Activated CD8-positive, alpha-beta memory T cell treated with anti-CD3 and anti-CD28 coated beads for 24 hours (primary cell): ENCODE data around the gene HCN2.
A peak's percentile ranks its signal among the peaks of the same experiment; 100 is the strongest.
"Not testable (repeated sequence)": the region's sequence is repeated elsewhere in the genome, so short reads cannot be mapped to it uniquely, and the experiment has no call there.

Experiments used
- DNase-seq: peaks from one replicate; pipeline ENCODE4 v3.0.0-alpha.2; 2020

Gene HCN2

GRCh38 chr19:588093-588740, 1.5 kb upstream of the HCN2 start:
- peak; percentile 83 for DNase-seq

- no peak for DNase-seq
Observed at GRCh38 chr19:588741-589692, 664 bp upstream of the HCN2 start.

- DNase-seq, result no peak
Observed at GRCh38 chr19:590396-590745, 690 bp downstream of the HCN2 start.

GRCh38 chr19:590750-591098, 1.0 kb downstream of the HCN2 start:
- no peak for DNase-seq

- DNase-seq, result no peak
Observed at GRCh38 chr19:591099-591958, 1.6 kb downstream of the HCN2 start.

- DNase-seq, result no peak
Observed at GRCh38 chr19:592101-592500, 2.4 kb downstream of the HCN2 start.

GRCh38 chr19:593055-593454, 3.4 kb downstream of the HCN2 start:
- no peak for DNase-seq

GRCh38 chr19:593505-593904, 3.8 kb downstream of the HCN2 start:
- DNase-seq, result no peak

GRCh38 chr19:594265-594870, 4.7 kb downstream of the HCN2 start:
- no peak for DNase-seq

- DNase-seq, result no peak
Observed at GRCh38 chr19:595326-596262, 5.9 kb downstream of the HCN2 start.

- no peak for DNase-seq
Observed at GRCh38 chr19:596263-596655, 6.6 kb downstream of the HCN2 start.

- no peak for DNase-seq
Observed at GRCh38 chr19:597406-598315, 8.0 kb downstream of the HCN2 start.

GRCh38 chr19:601310-601709, 11.6 kb downstream of the HCN2 start:
- no peak for DNase-seq

- no peak for DNase-seq
Observed at GRCh38 chr19:601790-602189, 12.1 kb downstream of the HCN2 start.

- DNase-seq, result no peak
Observed at GRCh38 chr19:602391-603301, 13.0 kb downstream of the HCN2 start.

- DNase-seq, result not testable (repeated sequence)
Observed at GRCh38 chr19:603302-603639, 13.6 kb downstream of the HCN2 start.

- not testable (repeated sequence) for DNase-seq
Observed at GRCh38 chr19:603779-604178, 14.1 kb downstream of the HCN2 start.

- no peak for DNase-seq
Observed at GRCh38 chr19:604355-604754, 14.7 kb downstream of the HCN2 start.

- DNase-seq, result not testable (repeated sequence)
Observed at GRCh38 chr19:605061-605971, 15.6 kb downstream of the HCN2 start.
